Ramos (cell line): ENCODE results near the gene NPPA.

Source experiments
- in situ Hi-C: fragments of 300-500 bp; cut with MboI; formaldehyde crosslinking; loops from one replicate; pipeline ENCODE4 v1.14.3; 2022; ENCODE audit warnings: low sequenced_read_pairs; ENCODE audit not compliant: unreplicated experiment

The NPPA gene

GRCh38 chr1:11848373-11848700 lies 754 bp upstream of the NPPA start:
- in situ Hi-C loops = no loop called here

GRCh38 chr1:11845641-11846335 lies 1.8 kb downstream of the NPPA start:
- in situ Hi-C loops = no loop called here

- in situ Hi-C loops = loop anchor here (5.0 kb wide), 1 partner anchor 45 kb away; no protein-coding TSS in a partner anchor
Observed at GRCh38 chr1:11842154-11843041, 5.2 kb downstream of the NPPA start.

GRCh38 chr1:11841245-11842153 lies 6.1 kb downstream of the NPPA start:
- in situ Hi-C loops = loop anchor here (5.0 kb wide), 1 partner anchor 46 kb away; no protein-coding TSS in a partner anchor

- in situ Hi-C loops = loop anchor here (5.0 kb wide), 2 partner anchors 47 to 132 kb away; no protein-coding TSS in a partner anchor
Observed at GRCh38 chr1:11839727-11840705, 7.6 kb downstream of the NPPA start.

GRCh38 chr1:11838349-11839272 lies 9.0 kb downstream of the NPPA start:
- in situ Hi-C loops = loop anchor here (5.0 kb wide), 1 partner anchor 134 kb away; no protein-coding TSS in a partner anchor

GRCh38 chr1:11837767-11838348 lies 9.7 kb downstream of the NPPA start:
- in situ Hi-C loops = loop anchor here (5.0 kb wide), 1 partner anchor 134 kb away; no protein-coding TSS in a partner anchor

GRCh38 chr1:11836955-11837766 lies 10.4 kb downstream of the NPPA start:
- in situ Hi-C loops = loop anchor here (5.0 kb wide), 1 partner anchor 135 kb away; no protein-coding TSS in a partner anchor

GRCh38 chr1:11835441-11836225 lies 11.9 kb downstream of the NPPA start:
- in situ Hi-C loops = loop anchor here (5.0 kb wide), 1 partner anchor 137 kb away; no protein-coding TSS in a partner anchor

- in situ Hi-C loops = no loop called here
Observed at GRCh38 chr1:11833900-11834299, 13.7 kb downstream of the NPPA start.

GRCh38 chr1:11833497-11833896 lies 14.1 kb downstream of the NPPA start:
- in situ Hi-C loops = no loop called here

- in situ Hi-C loops = no loop called here
Observed at GRCh38 chr1:11831945-11832725, 15.4 kb downstream of the NPPA start.

- in situ Hi-C loops = no loop called here
Observed at GRCh38 chr1:11828511-11828910, 19.1 kb downstream of the NPPA start.

GRCh38 chr1:11826946-11827345 lies 20.6 kb downstream of the NPPA start:
- in situ Hi-C loops = no loop called here

GRCh38 chr1:11825131-11825530 lies 22.5 kb downstream of the NPPA start:
- in situ Hi-C loops = no loop called here
